IgD-negative memory B cell (primary cell): Measurements from ENCODE around the gene BAZ2B. TPM values are rescaled to one million over a fixed set of nuclear protein-coding genes. Genes with fewer than 3 reads are reported as not detected.

Source experiments
- H3K27ac Mint-ChIP-seq, 3 donors: one replicate each; pipeline ENCODE4 v1.8.0; 2020 to 2022; ENCODE audit warnings: mild to moderate bottlenecking in 3 of 3, mixed read lengths in 3 of 3, moderate library complexity in 1 of 3
- H3K27me3 Mint-ChIP-seq: one replicate; pipeline ENCODE4 v1.8.0; 2021; ENCODE audit warnings: mixed read lengths
- H3K36me3 Mint-ChIP-seq: one replicate; pipeline ENCODE4 v1.8.0; 2020; ENCODE audit warnings: mild to moderate bottlenecking, mixed read lengths
- H3K4me1 Mint-ChIP-seq, 3 donors: one replicate each; pipeline ENCODE4 v1.8.0; 2020 to 2022; ENCODE audit warnings: mixed read lengths in 3 of 3, mild to moderate bottlenecking in 1 of 3
- H3K4me3 Mint-ChIP-seq, 4 donors: one replicate each; pipeline ENCODE4 v1.8.0; 2020 to 2022; ENCODE audit warnings: mild to moderate bottlenecking in 4 of 4, mixed read lengths in 4 of 4, moderate library complexity in 3 of 4
- H3K9me3 Mint-ChIP-seq, 3 donors: one replicate each; pipeline ENCODE4 v1.8.0; 2020 to 2021; ENCODE audit warnings: mixed read lengths in 3 of 3, mild to moderate bottlenecking in 1 of 3
- polyA plus RNA-seq: library from polyadenylated mRNA; unstranded; fragments of 300-500 nt; fragmentation: Illumina TruSeq; gene quantifications from one replicate; pipeline ENCODE4 v1.2.3, GENCODE V29; 2021

The BAZ2B gene
- polyA plus RNA-seq, 1 donor from 2014 or later = 17.3 TPM

- Mint-ChIP-seq H3K36me3 (peaks cover 23% of the 10 kb centered on the region), H3K9me3 (no peaks in the 10 kb centered on the region), H3K4me1 (peaks cover 0 to 2% (median 0%) of the 10 kb centered on the region in 3 donors), H3K4me3 (no peak overlapping the region), H3K27me3 (no peaks in the 10 kb centered on the region), H3K27ac (no peak overlapping the region)
These were observed 344.2 kb downstream of the BAZ2B start for GRCh38 chr2:159272156-159272555.

GRCh38 chr2:159270744-159271379 is 345.5 kb downstream of the BAZ2B start:
- peaks cover 30% of the 10 kb centered on the region for H3K36me3 Mint-ChIP-seq
- peaks cover 0 to 4% (median 0%) of the 10 kb centered on the region in 3 donors for H3K4me1 Mint-ChIP-seq
- H3K27ac Mint-ChIP-seq = no peak overlapping the region
- no peaks in the 10 kb centered on the region for H3K27me3 Mint-ChIP-seq
- no peak overlapping the region for H3K4me3 Mint-ChIP-seq
- H3K9me3 Mint-ChIP-seq = no peaks in the 10 kb centered on the region

Other genes starting within 250 kb of the BAZ2B start
- 141 TPM for gene MARCHF7, start 96.0 kb upstream of the BAZ2B start, polyA plus RNA-seq
- gene CD302, start 181.7 kb upstream of the BAZ2B start, polyA plus RNA-seq = 0.11 TPM